ENCODE measurements around the gene MS4A10. TPM values are rescaled to one million over a fixed set of nuclear protein-coding genes. Genes with fewer than 3 reads are reported as not detected.

The MS4A10 gene
- total and polyA plus RNA-seq, 2 experiments from 2014 or later, result not detected

- no peak overlapping the region for H3K4me2 ChIP-seq
- H3K4me3 Mint-ChIP-seq, result no peak overlapping the region
- H3K36me3 ChIP-seq (ENCODE audit: insufficient read depth), result no peaks in the 10 kb centered on the region
- peaks cover 17% of the 10 kb centered on the region; the same call in 1 of the 2 replicates for H3K27me3 ChIP-seq (ENCODE audit: insufficient read depth)
- H3K9me3 Mint-ChIP-seq, result peaks cover 7% of the 10 kb centered on the region
- H3F3A ChIP-seq (replicated peaks; ENCODE audit: low read depth), result no peaks in the 10 kb centered on the region
- H3K79me2 ChIP-seq (replicated peaks; ENCODE audit: insufficient read depth), result no peaks in the 10 kb centered on the region
- no peaks in the 10 kb centered on the region for H4K20me1 ChIP-seq (replicated peaks; ENCODE audit: insufficient read depth)
- no peak overlapping the region for H3K27ac Mint-ChIP-seq
- H3K27me3 Mint-ChIP-seq (ENCODE audit: insufficient read depth, low read depth, poor library complexity), result peaks cover 18% of the 10 kb centered on the region
- no peaks in the 10 kb centered on the region for H3K4me1 ChIP-seq (ENCODE audit: insufficient read depth)
- H3K4me1 Mint-ChIP-seq, result no peaks in the 10 kb centered on the region; the same call in 1 of the 3 replicates
- TF ChIP-seq ZNF331 (CRISPR knock-in tag; IDR thresholded peaks at IDR 0.05; ENCODE audit: low read depth) (no peak), EZH2phosphoT487 (IDR thresholded peaks at IDR 0.05; ENCODE audit: unreplicated experiment) (no peak), EZH2 (IDR thresholded peaks at IDR 0.05; ENCODE audit: low read depth, unreplicated experiment) (no peak), STAT1 (IDR thresholded peaks at IDR 0.05; ENCODE audit: unreplicated experiment) (no peak), POLR2AphosphoS5 (IDR thresholded peaks at IDR 0.05; ENCODE audit: low read depth) (no peak), ETS1 (IDR thresholded peaks at IDR 0.05) (no peak), ZNF462 (CRISPR knock-in tag; IDR thresholded peaks at IDR 0.05) (no peak), ZNF114 (CRISPR knock-in tag; IDR thresholded peaks at IDR 0.05) (no peak), NANOG (IDR thresholded peaks at IDR 0.05; ENCODE audit: borderline replicate concordance) (no peak), REST (IDR thresholded peaks at IDR 0.05; ENCODE audit: unreplicated experiment) (no peak), JUNB (IDR thresholded peaks at IDR 0.05; ENCODE audit: unreplicated experiment) (no peak), CREB1 (CRISPR knock-in tag; IDR thresholded peaks at IDR 0.05; ENCODE audit: low read depth) (no peak)
- TF ChIP-seq, protein P1, sequence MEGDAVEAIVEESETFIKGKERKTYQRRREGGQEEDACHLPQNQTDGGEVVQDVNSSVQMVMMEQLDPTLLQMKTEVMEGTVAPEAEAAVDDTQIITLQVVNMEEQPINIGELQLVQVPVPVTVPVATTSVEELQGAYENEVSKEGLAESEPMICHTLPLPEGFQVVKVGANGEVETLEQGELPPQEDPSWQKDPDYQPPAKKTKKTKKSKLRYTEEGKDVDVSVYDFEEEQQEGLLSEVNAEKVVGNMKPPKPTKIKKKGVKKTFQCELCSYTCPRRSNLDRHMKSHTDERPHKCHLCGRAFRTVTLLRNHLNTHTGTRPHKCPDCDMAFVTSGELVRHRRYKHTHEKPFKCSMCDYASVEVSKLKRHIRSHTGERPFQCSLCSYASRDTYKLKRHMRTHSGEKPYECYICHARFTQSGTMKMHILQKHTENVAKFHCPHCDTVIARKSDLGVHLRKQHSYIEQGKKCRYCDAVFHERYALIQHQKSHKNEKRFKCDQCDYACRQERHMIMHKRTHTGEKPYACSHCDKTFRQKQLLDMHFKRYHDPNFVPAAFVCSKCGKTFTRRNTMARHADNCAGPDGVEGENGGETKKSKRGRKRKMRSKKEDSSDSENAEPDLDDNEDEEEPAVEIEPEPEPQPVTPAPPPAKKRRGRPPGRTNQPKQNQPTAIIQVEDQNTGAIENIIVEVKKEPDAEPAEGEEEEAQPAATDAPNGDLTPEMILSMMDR (conservative IDR thresholded peaks at IDR 0.05; ENCODE audit: low read depth in 2 of 2), result no peak
- ATAC-seq (no peak), DNase-seq (ENCODE audit: low spot score) (no peak)
- no peaks in the 10 kb centered on the region; the same call in 2 of the 3 replicates for H3K36me3 Mint-ChIP-seq (ENCODE audit: low read depth)
- no peak overlapping the region for H3K27ac ChIP-seq (ENCODE audit: low read depth)
- H2AFZ ChIP-seq, result no peak overlapping the region
- H3K4me3 ChIP-seq, result no peak overlapping the region
- no peaks in the 10 kb centered on the region; the same call in 1 of the 2 replicates for H3K9me2 ChIP-seq (ENCODE audit: insufficient read depth)
Measured at GRCh38 chr11:60769811-60770210, 15.3 kb upstream of the MS4A10 start.

Measured in GM23338 (cell line).